KMS-11 (cell line): Measurements from ENCODE around the gene TTC21A.

Source experiments
- H2AFZ ChIP-seq: fragments of 200-600 bp; sonication (generic); 2 replicates; pipeline ENCODE4 v1.6.1; 2016; ENCODE audit warnings: antibody characterized with exemption, mixed run types, low read depth
- H3K27ac ChIP-seq: fragments of 200-600 bp; sonication (generic); 2 replicates; pipeline ENCODE4 v1.6.1; 2016; ENCODE audit warnings: mild to moderate bottlenecking, mixed run types
- H3K27me3 ChIP-seq: fragments of 200-600 bp; sonication (generic); 2 replicates; pipeline ENCODE4 v1.6.1; 2017; ENCODE audit warnings: mild to moderate bottlenecking, low read depth, mixed run types, moderate library complexity; ENCODE audit not compliant: insufficient read depth
- H3K36me3 ChIP-seq: fragments of 200-600 bp; sonication (generic); 2 replicates; pipeline ENCODE4 v1.6.1; 2017; ENCODE audit warnings: mild to moderate bottlenecking, mixed run types; ENCODE audit not compliant: insufficient read depth
- H3K4me1 ChIP-seq: fragments of 200-600 bp; sonication (generic); 2 replicates; pipeline ENCODE4 v1.6.1; 2016; ENCODE audit warnings: mild to moderate bottlenecking, low read depth, mixed run types; ENCODE audit not compliant: poor library complexity, severe bottlenecking
- H3K4me2 ChIP-seq: fragments of 200-600 bp; sonication (generic); 2 replicates; pipeline ENCODE4 v1.7.0; 2016; ENCODE audit warnings: mild to moderate bottlenecking, mixed run types
- H3K4me3 ChIP-seq: fragments of 200-600 bp; sonication (generic); IDR thresholded peaks from 2 replicates; pipeline ENCODE4 v1.6.1; 2017; ENCODE audit warnings: low read depth, low read length, mixed read lengths; ENCODE audit not compliant: insufficient read depth
- H3K79me2 ChIP-seq: fragments of 200-600 bp; sonication (generic); 2 replicates; pipeline ENCODE4 v1.6.1; 2016; ENCODE audit warnings: low read depth, mixed run types; ENCODE audit not compliant: insufficient read depth
- H3K9ac ChIP-seq: fragments of 200-600 bp; sonication (generic); 2 replicates; pipeline ENCODE4 v1.6.1; 2016; ENCODE audit warnings: mild to moderate bottlenecking, mixed run types
- H4K20me1 ChIP-seq: fragments of 200-600 bp; sonication (generic); 2 replicates; pipeline ENCODE4 v1.6.1; 2016; ENCODE audit warnings: mild to moderate bottlenecking, mixed run types; ENCODE audit not compliant: insufficient read depth
- CTCF ChIP-seq: fragments of 200-600 bp; sonication (generic); conservative IDR thresholded peaks from 2 replicates; pipeline ENCODE4 v1.6.1; 2017; ENCODE audit warnings: low read depth, mild to moderate bottlenecking, antibody characterized with exemption, low read length, moderate library complexity, mixed read lengths

The TTC21A gene

GRCh38 chr3:39135170-39135805 lies 27.8 kb downstream of the TTC21A start:
- Histone ChIP-seq H2AFZ (no peak overlapping the region), H3K9ac (no peak overlapping the region), H3K27ac (no peak overlapping the region), H4K20me1 (no peaks in the 10 kb centered on the region), H3K27me3 (no peaks in the 10 kb centered on the region), H3K4me3 (no peak overlapping the region), H3K79me2 (no peaks in the 10 kb centered on the region), H3K4me2 (no peak overlapping the region), H3K36me3 (no peaks in the 10 kb centered on the region), H3K4me1 (no peaks in the 10 kb centered on the region)
- TF ChIP-seq CTCF: no peak

DNA sequence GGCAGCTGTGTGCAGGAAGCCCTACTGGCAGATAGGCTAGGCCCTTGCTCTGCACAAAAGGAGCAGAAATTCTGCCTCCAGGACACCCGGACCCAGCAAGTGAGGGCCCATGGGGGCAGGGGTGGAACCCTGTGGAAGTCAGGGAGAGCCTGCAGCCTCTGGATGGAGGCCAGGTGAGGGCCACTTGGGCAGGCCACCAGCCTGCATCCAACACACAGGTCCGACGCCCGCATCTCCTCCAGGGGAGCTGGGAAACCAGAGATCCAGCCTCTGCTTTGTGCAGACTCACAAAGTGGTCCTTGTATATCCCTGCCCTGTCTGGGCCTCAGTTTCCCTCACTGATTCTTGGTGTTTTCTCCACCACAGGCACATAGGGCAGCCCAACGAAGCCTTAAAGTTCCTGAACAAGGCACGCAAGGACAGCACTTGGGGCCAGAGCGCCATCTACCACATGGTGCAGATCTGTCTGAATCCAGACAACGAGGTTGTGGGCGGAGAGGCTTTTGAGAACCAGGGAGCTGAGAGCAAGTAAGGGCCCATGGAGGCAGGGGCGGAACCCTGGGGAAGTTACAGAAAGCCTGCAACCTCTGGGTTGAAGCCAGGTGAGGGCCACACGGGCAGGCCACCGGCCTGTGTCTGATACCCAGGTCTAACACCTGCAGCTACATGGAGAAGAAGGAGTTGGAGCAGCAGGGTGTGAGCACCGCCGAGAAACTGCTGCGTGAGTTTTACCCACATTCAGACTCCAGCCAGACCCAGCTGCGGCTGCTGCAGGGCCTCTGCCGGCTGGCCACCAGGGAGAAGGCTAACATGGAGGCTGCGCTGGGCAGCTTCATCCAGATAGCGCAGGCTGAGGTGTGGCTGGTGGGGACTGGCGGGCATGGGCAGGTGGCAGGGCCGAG lies 29.3 kb downstream of the TTC21A start:
- H3K79me2 ChIP-seq: no peaks in the 10 kb centered on the region
- TF ChIP-seq CTCF: no peak
- H3K4me2 ChIP-seq: no peak overlapping the region
- H3K4me3 ChIP-seq: no peak overlapping the region
- no peaks in the 10 kb centered on the region for H3K27me3 ChIP-seq
- no peak overlapping the region for H3K27ac ChIP-seq
- H3K9ac ChIP-seq: no peak overlapping the region
- H3K36me3 ChIP-seq: no peaks in the 10 kb centered on the region
- no peak overlapping the region for H2AFZ ChIP-seq
- no peaks in the 10 kb centered on the region for H4K20me1 ChIP-seq
- H3K4me1 ChIP-seq: no peaks in the 10 kb centered on the region

DNA sequence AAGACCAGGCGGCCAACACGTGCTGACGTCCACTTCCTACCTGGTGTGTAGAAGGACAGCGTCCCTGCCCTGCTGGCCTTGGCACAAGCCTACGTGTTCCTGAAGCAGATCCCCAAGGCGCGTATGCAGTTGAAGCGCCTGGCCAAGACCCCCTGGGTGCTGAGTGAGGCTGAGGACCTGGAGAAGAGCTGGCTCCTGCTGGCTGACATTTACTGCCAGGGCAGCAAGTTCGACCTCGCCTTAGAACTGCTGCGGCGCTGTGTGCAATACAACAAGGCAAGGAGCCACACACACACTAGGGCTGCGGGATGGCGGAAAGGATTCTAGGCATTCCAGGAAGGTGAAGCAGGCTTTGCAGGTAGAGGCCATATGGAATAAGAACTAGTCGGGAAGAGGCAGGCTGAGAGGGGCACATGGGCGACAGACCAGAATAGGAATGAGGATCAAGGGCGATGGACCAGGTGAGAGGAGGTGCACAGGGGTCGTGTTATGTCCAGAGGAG lies 30.0 kb downstream of the TTC21A start:
- Histone ChIP-seq H4K20me1 (no peaks in the 10 kb centered on the region), H3K4me3 (no peak overlapping the region), H3K4me1 (no peaks in the 10 kb centered on the region), H3K27ac (no peak overlapping the region), H3K27me3 (no peaks in the 10 kb centered on the region), H3K79me2 (no peaks in the 10 kb centered on the region), H3K9ac (no peak overlapping the region), H3K36me3 (no peaks in the 10 kb centered on the region), H2AFZ (no peak overlapping the region), H3K4me2 (no peak overlapping the region)
- TF ChIP-seq CTCF: no peak

GRCh38 chr3:39137991-39138803 lies 30.7 kb downstream of the TTC21A start:
- H2AFZ ChIP-seq: no peak overlapping the region
- H3K27ac ChIP-seq: no peak overlapping the region
- TF ChIP-seq CTCF: no peak
- no peaks in the 10 kb centered on the region for H3K79me2 ChIP-seq
- H3K27me3 ChIP-seq: no peaks in the 10 kb centered on the region
- H4K20me1 ChIP-seq: no peaks in the 10 kb centered on the region
- no peak overlapping the region for H3K4me3 ChIP-seq
- no peak overlapping the region for H3K4me2 ChIP-seq
- no peaks in the 10 kb centered on the region for H3K36me3 ChIP-seq
- no peak overlapping the region for H3K9ac ChIP-seq
- H3K4me1 ChIP-seq: no peaks in the 10 kb centered on the region
